ENCODE measurements around the gene SCART1.
"Not testable (repeated sequence)": the region's sequence is repeated elsewhere in the genome, so short reads cannot be mapped to it uniquely, and the experiment has no call there.

SCART1 gene

GRCh38 chr10:133499176-133499575, 45.4 kb downstream of the SCART1 start:
- not testable (repeated sequence) for H3K9me3 Mint-ChIP-seq, H3K4me3 Mint-ChIP-seq, H3K27me3 Mint-ChIP-seq

GRCh38 chr10:133500897-133501296, 47.2 kb downstream of the SCART1 start:
- not testable (repeated sequence) for DNase-seq, H3K27ac Mint-ChIP-seq, H3K27me3 Mint-ChIP-seq, ATAC-seq, H3K9me3 Mint-ChIP-seq, H3K4me3 Mint-ChIP-seq, H3K4me1 Mint-ChIP-seq

More at GRCh38 chr10:133499176-133499575, 45.4 kb downstream of the SCART1 start:
- not testable (repeated sequence) for H3K27ac Mint-ChIP-seq, H3K4me1 Mint-ChIP-seq, DNase-seq, ATAC-seq

GRCh38 chr10:133509700-133510099, 56.0 kb downstream of the SCART1 start:
- Mint-ChIP-seq H3K27ac (no peak overlapping the region), H3K27me3 (peaks cover 24% of the 10 kb centered on the region), H3K4me3 (no peak overlapping the region), H3K9me3 (peaks cover 13% of the 10 kb centered on the region in 2 donors), H3K4me1 (no peaks in the 10 kb centered on the region)
- ATAC-seq (no peak), DNase-seq (no peak)

- no peak for DNase-seq
- Mint-ChIP-seq H3K9me3 (peaks cover 13% of the 10 kb centered on the region in 2 donors), H3K27me3 (peaks cover 24% of the 10 kb centered on the region), H3K4me1 (no peaks in the 10 kb centered on the region), H3K27ac (no peak overlapping the region), H3K4me3 (no peak overlapping the region)
- no peak for ATAC-seq
These were observed 57.7 kb downstream of the SCART1 start for GRCh38 chr10:133511408-133511807.

GRCh38 chr10:133511907-133512528, 58.3 kb downstream of the SCART1 start:
- H3K27ac Mint-ChIP-seq: no peak overlapping the region
- no peak for ATAC-seq
- no peak for DNase-seq
- H3K27me3 Mint-ChIP-seq: peaks cover 24% of the 10 kb centered on the region
- H3K9me3 Mint-ChIP-seq: peaks cover 13% of the 10 kb centered on the region in 2 donors
- H3K4me1 Mint-ChIP-seq: no peaks in the 10 kb centered on the region
- no peak overlapping the region for H3K4me3 Mint-ChIP-seq

- Mint-ChIP-seq H3K27me3 (peaks cover 12% of the 10 kb centered on the region), H3K9me3 (no peaks in the 10 kb centered on the region), H3K4me1 (peaks cover 7% of the 10 kb centered on the region), H3K4me3 (no peak overlapping the region), H3K27ac (no peak overlapping the region)
- no peak for ATAC-seq
- DNase-seq: no peak
These were observed 61.7 kb downstream of the SCART1 start for GRCh38 chr10:133515471-133515870.

GRCh38 chr10:133516057-133516456, 62.3 kb downstream of the SCART1 start:
- no peaks in the 10 kb centered on the region for H3K9me3 Mint-ChIP-seq
- DNase-seq (no peak), ATAC-seq (no peak)
- H3K27ac Mint-ChIP-seq: no peak overlapping the region
- peaks cover 13% of the 10 kb centered on the region for H3K4me1 Mint-ChIP-seq
- peaks cover 18% of the 10 kb centered on the region for H3K27me3 Mint-ChIP-seq
- no peak overlapping the region for H3K4me3 Mint-ChIP-seq

- not testable (repeated sequence) for ATAC-seq, H3K9me3 Mint-ChIP-seq, H3K4me3 Mint-ChIP-seq, H3K27ac Mint-ChIP-seq, DNase-seq
- H3K27me3 Mint-ChIP-seq: peaks cover 26% of the 10 kb centered on the region
- H3K4me1 Mint-ChIP-seq: peaks cover 13% of the 10 kb centered on the region
These were observed 64.8 kb downstream of the SCART1 start for GRCh38 chr10:133518517-133518916.
